GM12878 (cell line): ENCODE data around the gene CCNY. TPM values are rescaled to one million over a fixed set of nuclear protein-coding genes. Genes with fewer than 3 reads are reported as not detected.
A peak's percentile ranks its signal among the peaks of the same experiment; 100 is the strongest.

Source experiments
- ATAC-seq: fragments of 200-7000 bp; cut with Tn5 transposase; 3 replicates; pipeline ENCODE4 v1.9.1; 2020; ENCODE audit warnings: mild to moderate bottlenecking, moderate library complexity
- BruUV-seq: library from RNA; stranded (reverse); fragments of 400-500 nt; replicated peaks from 2 replicates; lab custom pipeline; 2021; lab: Mats Ljungman, UMichigan
- CTCF ChIA-PET: fragments of 300-600 bp; sonication (Branson Sonifier 250); formaldehyde crosslinking; extraction: SDS; loops from one replicate; lab custom pipeline; 2021; ENCODE audit warnings: inconsistent platforms; lab: Yijun Ruan, JAX
- POLR2A ChIA-PET: fragments of 350-600 bp; formaldehyde crosslinking; extraction: SDS; loops from one replicate; lab custom pipeline; 2021; ENCODE audit warnings: inconsistent platforms; lab: Charles Lee
- RAD21 ChIA-PET: fragments of 300-600 bp; sonication (Branson Sonifier 250); formaldehyde crosslinking; loops from one replicate; lab custom pipeline; 2023; ENCODE audit warnings: antibody characterized with exemption; ENCODE audit not compliant: unreplicated experiment; lab: Charles Lee
- SMC1A ChIA-PET: fragments of 300-600 bp; sonication (Branson Sonifier 250); formaldehyde crosslinking; loops from one replicate; lab custom pipeline; 2023; ENCODE audit not compliant: unreplicated experiment, uncharacterized antibody; lab: Charles Lee
- DNase-seq: peaks from one replicate; pipeline ENCODE4 v3.0.0-alpha.2; 2011; ENCODE audit warnings: low read depth, low spot score
- FAIRE-seq: peaks from 3 replicates; lab custom pipeline; 2011; peaks lifted over from hg19 to GRCh38; lab: Jason Lieb, UNC
- H2AFZ ChIP-seq: 2 replicates; pipeline ENCODE4 v1.6.0; 2011; ENCODE audit warnings: low read depth, low read length, control low read depth; ENCODE audit not compliant: control insufficient read depth
- H3K27ac ChIP-seq: 2 replicates; pipeline ENCODE4 v1.5.1; 2011; ENCODE audit warnings: control low read depth; ENCODE audit not compliant: control insufficient read depth, insufficient read depth
- H3K27me3 ChIP-seq, 2 experiments: replicated peaks in 1 of 2; 2 replicates each; pipeline versions ENCODE4 v1.6.0 to v1.6.1; 2011; ENCODE audit warnings: low read length in 1 of 2; ENCODE audit not compliant: control insufficient read depth in 2 of 2, insufficient read depth in 2 of 2
- H3K36me3 ChIP-seq, 2 experiments: 2 replicates each; pipeline ENCODE4 v1.5.1; 2011; ENCODE audit warnings: low read length in 1 of 2; ENCODE audit not compliant: control insufficient read depth in 2 of 2, insufficient read depth in 2 of 2
- H3K4me1 ChIP-seq: 2 replicates; pipeline ENCODE4 v1.6.1; 2011; ENCODE audit warnings: mild to moderate bottlenecking, low read length, moderate library complexity, mixed read lengths; ENCODE audit not compliant: control insufficient read depth, insufficient read depth
- H3K4me2 ChIP-seq: 2 replicates; pipeline ENCODE4 v1.6.0; 2011; ENCODE audit warnings: control low read depth; ENCODE audit not compliant: control insufficient read depth, insufficient read depth
- H3K4me3 ChIP-seq: fragments of 200-600 bp; sonication (generic); 2 replicates; pipeline ENCODE4 v1.5.1; 2016
- H3K79me2 ChIP-seq: 2 replicates; pipeline ENCODE4 v1.6.0; 2011; ENCODE audit warnings: low read length; ENCODE audit not compliant: control insufficient read depth, insufficient read depth
- H3K9ac ChIP-seq: 2 replicates; pipeline ENCODE4 v1.8.0; 2011; ENCODE audit warnings: low read length, control low read depth, mixed read lengths; ENCODE audit not compliant: control insufficient read depth, insufficient read depth
- H3K9me3 ChIP-seq: replicated peaks from 3 replicates; pipeline ENCODE4 v1.5.1; 2011; ENCODE audit warnings: mild to moderate bottlenecking, low read length; ENCODE audit not compliant: control insufficient read depth, insufficient read depth
- H4K20me1 ChIP-seq: 2 replicates; pipeline ENCODE4 v1.6.0; 2011; ENCODE audit not compliant: control insufficient read depth, insufficient read depth
- EED ChIP-seq: sonication (generic); IDR thresholded peaks from 2 replicates; pipeline ENCODE4 v1.6.1; 2016; ENCODE audit warnings: antibody characterized with exemption, low read depth
- ELK1 ChIP-seq: IDR thresholded peaks from 2 replicates; pipeline ENCODE4 v1.6.1; 2012; ENCODE audit warnings: low read depth, low read length, improper control_type of control experiment
- IKZF2 ChIP-seq, 2 experiments: fragments of 450-650 bp; IDR thresholded peaks; 2 replicates each; pipeline ENCODE4 v1.6.1; 2017; ENCODE audit warnings: mild to moderate bottlenecking in 2 of 2, moderate library complexity in 2 of 2
- IRF4 ChIP-seq: IDR thresholded peaks from 2 replicates; pipeline ENCODE4 v1.6.1; 2011; ENCODE audit warnings: low read depth, low read length
- JUND ChIP-seq: IDR thresholded peaks from 2 replicates; pipeline ENCODE4 v1.6.1; 2012; ENCODE audit warnings: low read depth, mild to moderate bottlenecking, low read length, improper control_type of control experiment, moderate library complexity
- NBN ChIP-seq: fragments of 450-650 bp; IDR thresholded peaks from 2 replicates; pipeline ENCODE4 v1.6.1; 2016
- SKIL ChIP-seq: fragments of 450-650 bp; IDR thresholded peaks from 2 replicates; pipeline ENCODE4 v1.6.1; 2017; ENCODE audit warnings: mild to moderate bottlenecking, low read depth, inconsistent platforms; ENCODE audit not compliant: poor library complexity, severe bottlenecking
- SUZ12 ChIP-seq: fragments of 200-600 bp; sonication (generic); IDR thresholded peaks from one replicate; pipeline ENCODE4 v1.6.1; 2018; ENCODE audit warnings: antibody characterized with exemption, mild to moderate bottlenecking; ENCODE audit not compliant: unreplicated experiment
- TCF7 ChIP-seq: IDR thresholded peaks from 2 replicates; pipeline ENCODE4 v1.6.1; 2014; ENCODE audit warnings: antibody characterized with exemption, borderline replicate concordance
- WGBS: methylation state at CpG from one replicate; pipeline ENCODE4 v1.1.6; 2016; ENCODE audit warnings: low lambda C conversion rate; ENCODE audit not compliant: insufficient replicate concordance, insufficient coverage; ENCODE audit errors: missing lambda C conversion rate; 5-methylcytosine and 5-hydroxymethylcytosine counted together
- in situ Hi-C: fragments of 300-500 bp; cut with MboI; formaldehyde crosslinking; loops from 9 replicates; pipeline ENCODE4 v1.14.3; 2018; ENCODE audit warnings: mixed read lengths
- intact Hi-C: fragments of 100-400 bp; cut with micrococcal nuclease; formaldehyde crosslinking; loops from one replicate; pipeline ENCODE4 v1.14.2; 2022; ENCODE audit not compliant: unreplicated experiment
- polyA plus RNA-seq, 11 experiments: library from polyadenylated mRNA; depleted of rRNA in 4 of 11; unstranded in 6 of 11; stranded (reverse) in 5 of 11; fragments of >200 nt; fragmentation: Nextera tagmentation in 4 of 11; fragmentation: Illumina TruSeq in 1 of 11; extraction: Ambion mirVana in 4 of 11; extraction: Trizol in 1 of 11; gene quantifications; 1 replicate in 1 of 11; 2 replicates in 10 of 11; pipeline versions ENCODE4 v1.2.1 to v1.2.3, GENCODE V29; 2011 to 2016; ENCODE audit warnings: inconsistent platforms in 2 of 11, missing spikeins in 2 of 11, low read depth in 1 of 11
- total RNA-seq, 4 experiments: library from RNA; depleted of rRNA in 3 of 4; stranded (reverse); fragments of >200 nt in 3 of 4; fragmentation: Illumina TruSeq in 1 of 4; extraction: Trizol in 1 of 4; gene quantifications; 2 replicates each; pipeline versions ENCODE4 v1.2.1 to v1.2.3, GENCODE V29; 2013 to 2021
- TF ChIP-seq, protein P1 (sequence below): fragments of 450-650 bp; conservative IDR thresholded peaks from 2 replicates; pipeline ENCODE4 v1.6.1; 2017; ENCODE audit warnings: mild to moderate bottlenecking, moderate library complexity

CCNY gene
- total and polyA plus RNA-seq, 10 of the 15 experiments (the other 5 are each of a cell fraction or from before 2014, with no cell fraction given): 3.6 to 50.0 (median 26.1) TPM

GRCh38 chr10:35336921-35337823 lies 863 bp downstream of the CCNY start (continued):
- no peak for TF ChIP-seq ELK1
- 0 out of 2 replicates have a peak, but pooled peaks have one; percentile 20 for TF ChIP-seq EED
- TF ChIP-seq, protein P1, sequence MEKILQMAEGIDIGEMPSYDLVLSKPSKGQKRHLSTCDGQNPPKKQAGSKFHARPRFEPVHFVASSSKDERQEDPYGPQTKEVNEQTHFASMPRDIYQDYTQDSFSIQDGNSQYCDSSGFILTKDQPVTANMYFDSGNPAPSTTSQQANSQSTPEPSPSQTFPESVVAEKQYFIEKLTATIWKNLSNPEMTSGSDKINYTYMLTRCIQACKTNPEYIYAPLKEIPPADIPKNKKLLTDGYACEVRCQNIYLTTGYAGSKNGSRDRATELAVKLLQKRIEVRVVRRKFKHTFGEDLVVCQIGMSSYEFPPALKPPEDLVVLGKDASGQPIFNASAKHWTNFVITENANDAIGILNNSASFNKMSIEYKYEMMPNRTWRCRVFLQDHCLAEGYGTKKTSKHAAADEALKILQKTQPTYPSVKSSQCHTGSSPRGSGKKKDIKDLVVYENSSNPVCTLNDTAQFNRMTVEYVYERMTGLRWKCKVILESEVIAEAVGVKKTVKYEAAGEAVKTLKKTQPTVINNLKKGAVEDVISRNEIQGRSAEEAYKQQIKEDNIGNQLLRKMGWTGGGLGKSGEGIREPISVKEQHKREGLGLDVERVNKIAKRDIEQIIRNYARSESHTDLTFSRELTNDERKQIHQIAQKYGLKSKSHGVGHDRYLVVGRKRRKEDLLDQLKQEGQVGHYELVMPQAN: 0 out of 2 replicates have a peak, but pooled peaks have one; percentile 32
- TF ChIP-seq NBN: no peak
- TF ChIP-seq SUZ12: no peak
- TF ChIP-seq, all 136 proteins: peak for 6

DNA sequence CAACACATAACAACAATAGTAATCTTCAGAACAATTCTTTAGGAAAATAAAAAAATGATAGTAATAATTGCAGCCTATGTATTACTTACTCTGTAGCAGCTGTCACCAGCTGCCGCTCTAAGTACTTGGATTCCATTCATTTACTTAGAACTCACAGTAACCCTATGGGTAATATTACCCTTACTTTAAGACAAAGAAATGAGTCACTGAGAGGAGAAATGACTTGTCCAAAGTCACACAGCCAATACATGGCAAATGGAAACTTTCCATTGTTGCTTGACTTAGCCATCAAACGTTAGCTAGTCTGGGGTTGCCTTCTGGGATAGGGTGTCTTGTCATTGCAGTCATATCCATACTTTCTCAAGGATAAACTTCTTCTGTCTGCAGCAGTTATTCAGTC lies 3.6 kb downstream of the CCNY start:
- H3K79me2 ChIP-seq: peaks cover 68% of the 10 kb centered on the region
- RAD21 ChIA-PET: interaction anchor here (0.7 to 2.0 kb wide), 6 partner anchors 11 to 168 kb away, joined by 3 to 4 read pairs (median 4); no protein-coding TSS in a partner anchor
- no peaks in the 10 kb centered on the region for H3K9me3 ChIP-seq
- peak; percentile 65 for ATAC-seq
- 0% methylated on average over 2 of the region's 2 CpGs for WGBS
- H2AFZ ChIP-seq: no peak overlapping the region
- peak; percentile 65 for DNase-seq
- intact Hi-C loops (loop anchor here (2.0 kb wide), 2 partner anchors 17 to 213 kb away; partner anchors contain the start of gene CREM), in situ Hi-C loops (loop anchor here (10.0 kb wide), 1 partner anchor 215 kb away; the partner anchor contains the start of gene CREM)
- CTCF ChIA-PET: interaction anchor here (0.6 to 1.6 kb wide), 4 partner anchors 40 to 538 kb away, joined by 3 to 4 read pairs (median 4); no protein-coding TSS in a partner anchor
- BruUV-seq: TSS peak; percentile 48
- peaks cover 24% of the 10 kb centered on the region for H3K4me1 ChIP-seq
- H3K27me3 ChIP-seq: no peaks in the 10 kb centered on the region
- H3K36me3 ChIP-seq: no peaks in the 10 kb centered on the region
- H3K4me2 ChIP-seq: peak overlapping the region; percentile 96; the same call in 1 of the 2 replicates
- peak; percentile 56 for FAIRE-seq
- H3K27ac ChIP-seq: peak overlapping the region; percentile 4; the same call in 1 of the 2 replicates
- SMC1A ChIA-PET: interaction anchor here (0.7 to 5.6 kb wide), 5 partner anchors 12 to 40 kb away, joined by 3 to 58 read pairs (median 6); no protein-coding TSS in a partner anchor
- H4K20me1 ChIP-seq: peaks cover 3% of the 10 kb centered on the region; the same call in 1 of the 2 replicates
- H3K4me3 ChIP-seq: no peak overlapping the region
- POLR2A ChIA-PET: interaction anchor here (0.6 to 3.2 kb wide), 3 partner anchors 11 to 654 kb away, joined by 3 to 22 read pairs (median 3); partner anchors contain the start of gene CREM
- no peak overlapping the region for H3K9ac ChIP-seq
- TF ChIP-seq TCF7 (no peak; the same call in 1 of the 2 replicates), IRF4 (peak; percentile 88), SKIL (peak; percentile 34), JUND (0 out of 2 replicates have a peak, but pooled peaks have one; percentile 45), IKZF2 (IDR thresholded peaks at IDR 0.05) (peak; percentile 50 to 63; a peak in 2 of 4 replicates)
